ENCODE data around the gene NSG2. TPM values are rescaled to one million over a fixed set of nuclear protein-coding genes. Genes with fewer than 3 reads are reported as not detected.
A peak's percentile ranks its signal among the peaks of the same experiment; 100 is the strongest.

The NSG2 gene
- total and polyA plus RNA-seq, 8 donors = 0.75 to 4.8 (median 1.5) TPM; not detected in 3

DNA sequence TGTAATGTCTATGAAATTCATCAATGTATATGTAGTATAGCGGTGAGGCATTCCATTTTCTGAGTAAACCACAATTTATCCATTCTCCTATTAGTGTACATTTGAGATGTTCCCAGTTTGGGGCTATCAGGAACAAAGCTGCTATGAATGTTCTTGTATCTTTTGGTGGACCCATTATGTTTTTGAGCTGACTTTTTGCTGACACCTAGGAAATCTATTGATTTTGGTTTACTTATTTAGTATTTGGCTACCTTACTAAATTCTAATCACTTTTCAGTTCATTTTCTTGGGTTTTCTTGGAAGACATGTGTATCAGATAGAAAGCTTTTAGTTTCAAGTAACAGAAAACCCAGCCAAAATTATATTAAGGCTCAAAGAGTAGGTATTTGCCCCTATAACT lies 13.7 kb downstream of the NSG2 start:
- WGBS, 5 donors = 77 to 97% (median 85%) methylated on average over 1 of the region's 1 CpG
- H3K4me3 ChIP-seq = no peak overlapping the region

DNA sequence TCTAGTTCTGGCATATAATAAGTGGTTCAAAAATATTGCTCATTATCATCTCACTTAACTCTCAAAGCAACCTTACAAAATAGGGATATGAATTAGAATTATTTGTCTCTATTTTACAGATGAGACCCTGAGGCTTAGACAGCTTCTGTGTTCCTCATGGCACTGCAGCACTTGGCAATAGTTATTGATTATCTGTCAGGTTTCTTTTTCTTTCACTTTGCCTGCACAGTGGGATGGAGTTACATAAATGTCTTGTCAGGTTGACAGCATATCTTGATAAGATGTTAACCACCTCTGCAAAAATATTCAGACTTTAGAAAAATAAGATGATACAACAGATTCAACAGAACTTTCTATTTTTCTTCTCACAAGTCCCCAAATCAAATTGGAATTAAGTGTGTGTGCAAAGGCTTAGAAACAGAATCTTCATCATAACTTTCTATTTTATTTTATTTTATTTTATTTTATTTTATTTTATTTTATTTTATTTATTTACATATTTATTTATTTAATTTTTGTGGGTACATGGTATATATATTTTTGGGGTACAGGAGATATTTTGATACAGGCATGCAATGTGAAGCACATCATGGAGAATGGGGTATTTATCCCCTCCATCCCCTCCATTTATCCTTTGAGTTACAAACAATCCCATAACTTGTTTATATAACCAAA lies 17.7 kb downstream of the NSG2 start:
- Histone ChIP-seq H3K4me1 (peaks cover 0 to 4% (median 0%) of the 10 kb centered on the region in 4 donors), H3K4me3 (no peak overlapping the region), H3K27ac (no peak overlapping the region), H3K9me3 (peaks cover 0 to 7% (median 0%) of the 10 kb centered on the region in 4 donors), H3K27me3 (peaks cover 0 to 30% (median 0%) of the 10 kb centered on the region in 3 donors), H3K36me3 (no peaks in the 10 kb centered on the region)
- no peak for DNase-seq
- intact Hi-C loops (cut with DNase I; ENCODE audit: low total_unique reads) = no loop called here
- TF ChIP-seq POLR2AphosphoS5 (IDR thresholded peaks at IDR 0.05) (no peak), POLR2A (IDR thresholded peaks at IDR 0.05) (no peak), EP300 (IDR thresholded peaks at IDR 0.05) (no peak)
- TF ChIP-seq, protein P1, sequence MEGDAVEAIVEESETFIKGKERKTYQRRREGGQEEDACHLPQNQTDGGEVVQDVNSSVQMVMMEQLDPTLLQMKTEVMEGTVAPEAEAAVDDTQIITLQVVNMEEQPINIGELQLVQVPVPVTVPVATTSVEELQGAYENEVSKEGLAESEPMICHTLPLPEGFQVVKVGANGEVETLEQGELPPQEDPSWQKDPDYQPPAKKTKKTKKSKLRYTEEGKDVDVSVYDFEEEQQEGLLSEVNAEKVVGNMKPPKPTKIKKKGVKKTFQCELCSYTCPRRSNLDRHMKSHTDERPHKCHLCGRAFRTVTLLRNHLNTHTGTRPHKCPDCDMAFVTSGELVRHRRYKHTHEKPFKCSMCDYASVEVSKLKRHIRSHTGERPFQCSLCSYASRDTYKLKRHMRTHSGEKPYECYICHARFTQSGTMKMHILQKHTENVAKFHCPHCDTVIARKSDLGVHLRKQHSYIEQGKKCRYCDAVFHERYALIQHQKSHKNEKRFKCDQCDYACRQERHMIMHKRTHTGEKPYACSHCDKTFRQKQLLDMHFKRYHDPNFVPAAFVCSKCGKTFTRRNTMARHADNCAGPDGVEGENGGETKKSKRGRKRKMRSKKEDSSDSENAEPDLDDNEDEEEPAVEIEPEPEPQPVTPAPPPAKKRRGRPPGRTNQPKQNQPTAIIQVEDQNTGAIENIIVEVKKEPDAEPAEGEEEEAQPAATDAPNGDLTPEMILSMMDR (IDR thresholded peaks at IDR 0.05) = no peak

More for the DNA sequence above, 13.7 kb downstream of the NSG2 start:
- Histone ChIP-seq H3K9me3 (peaks cover 0 to 7% (median 0%) of the 10 kb centered on the region in 4 donors), H3K27ac (no peak overlapping the region), H3K27me3 (peaks cover 0 to 15% (median 0%) of the 10 kb centered on the region in 3 donors), H3K4me1 (no peaks in the 10 kb centered on the region), H3K36me3 (no peaks in the 10 kb centered on the region)
- no peak for DNase-seq
- intact Hi-C loops (cut with DNase I; ENCODE audit: low total_unique reads) = loop anchor here (10.0 kb wide), 1 partner anchor 256 kb away; no protein-coding TSS in a partner anchor
- TF ChIP-seq EP300 (IDR thresholded peaks at IDR 0.05) = no peak
- TF ChIP-seq, protein P1 (IDR thresholded peaks at IDR 0.05) = no peak
- TF ChIP-seq POLR2A (IDR thresholded peaks at IDR 0.05) = no peak
- TF ChIP-seq POLR2AphosphoS5 (IDR thresholded peaks at IDR 0.05) = no peak

DNA sequence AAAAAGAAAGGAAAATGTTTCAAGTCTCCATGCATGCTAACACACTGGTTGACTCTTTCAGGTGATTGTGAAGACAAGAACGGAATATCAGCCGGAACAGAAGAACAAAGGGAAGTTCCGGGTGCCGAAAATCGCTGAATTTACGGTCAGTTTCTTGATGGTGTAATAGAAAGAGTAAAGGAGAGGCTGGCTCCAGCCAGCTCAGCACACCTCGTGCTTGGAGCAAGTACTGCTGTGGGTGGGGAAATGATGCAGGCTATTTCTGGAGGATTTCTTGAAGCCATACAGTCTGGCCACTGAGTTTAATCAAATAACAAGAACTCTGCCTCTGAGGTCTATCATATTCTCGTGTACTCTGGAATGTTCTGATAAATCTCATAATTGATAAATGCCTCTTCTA lies 18.7 kb downstream of the NSG2 start:
- H3K4me1 ChIP-seq = peaks cover 0 to 4% (median 0%) of the 10 kb centered on the region in 4 donors
- WGBS, 5 donors = 70 to 77% (median 74%) methylated on average over 8 of the region's 8 CpGs
- H3K36me3 ChIP-seq = no peaks in the 10 kb centered on the region

DNA sequence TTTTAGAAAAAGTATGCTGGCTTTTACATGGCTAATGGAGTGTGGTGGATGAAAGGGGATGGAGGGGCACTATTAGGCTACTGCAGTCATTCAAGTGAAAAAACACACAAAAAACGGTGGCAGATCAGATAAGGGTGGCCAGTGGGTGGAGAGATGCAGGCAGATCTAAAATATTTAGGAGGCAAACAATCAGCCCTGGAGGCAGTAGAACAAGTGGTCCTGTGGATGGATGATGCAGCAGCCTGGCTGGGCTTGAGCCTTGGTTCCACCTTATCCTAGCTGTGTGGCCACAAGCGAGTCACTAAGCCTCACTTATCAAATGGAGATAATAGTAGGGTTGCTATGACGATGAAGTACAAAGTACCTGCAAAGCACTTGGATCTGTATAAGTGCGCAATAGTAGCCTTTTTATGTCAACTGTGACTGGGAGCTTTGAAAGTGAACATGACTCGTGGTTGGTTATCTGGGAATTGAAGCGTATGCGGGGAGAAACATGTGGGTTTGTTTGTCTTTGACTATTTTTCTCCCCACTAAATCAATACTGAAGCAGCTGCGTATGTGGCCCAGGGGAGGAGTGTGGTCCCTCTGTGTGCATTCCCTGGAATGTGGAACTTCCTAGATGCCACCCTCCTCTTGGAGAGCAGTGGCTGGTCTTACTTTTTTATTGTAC lies 20.2 kb downstream of the NSG2 start:
- TF ChIP-seq, protein P1 (IDR thresholded peaks at IDR 0.05) = no peak
- TF ChIP-seq POLR2A (IDR thresholded peaks at IDR 0.05) (no peak), EP300 (IDR thresholded peaks at IDR 0.05) (no peak), POLR2AphosphoS5 (IDR thresholded peaks at IDR 0.05) (no peak)
- peak; percentile 32 to 67 for DNase-seq

More for the DNA sequence above, 18.7 kb downstream of the NSG2 start:
- H3K27ac ChIP-seq = no peak overlapping the region
- intact Hi-C loops (cut with DNase I; ENCODE audit: low total_unique reads) = no loop called here
- peaks cover 0 to 30% (median 0%) of the 10 kb centered on the region in 3 donors for H3K27me3 ChIP-seq
- H3K9me3 ChIP-seq = peaks cover 0 to 7% (median 0%) of the 10 kb centered on the region in 4 donors
- H3K4me3 ChIP-seq = no peak overlapping the region
- TF ChIP-seq POLR2AphosphoS5 (IDR thresholded peaks at IDR 0.05) (no peak), EP300 (IDR thresholded peaks at IDR 0.05) (no peak), POLR2A (IDR thresholded peaks at IDR 0.05) (no peak)
- TF ChIP-seq, protein P1 (IDR thresholded peaks at IDR 0.05) = no peak
- DNase-seq = no peak

More for the DNA sequence above, 20.2 kb downstream of the NSG2 start:
- intact Hi-C loops (cut with DNase I; ENCODE audit: low total_unique reads) = no loop called here
- Histone ChIP-seq H3K4me1 (peaks cover 0 to 4% (median 0%) of the 10 kb centered on the region in 4 donors), H3K4me3 (no peak overlapping the region), H3K27me3 (peaks cover 0 to 30% (median 0%) of the 10 kb centered on the region in 3 donors), H3K27ac (no peak overlapping the region), H3K36me3 (no peaks in the 10 kb centered on the region), H3K9me3 (peaks cover 0 to 2% (median 0%) of the 10 kb centered on the region in 4 donors)
- 18 to 51% (median 24%) methylated on average over 8 of the region's 8 CpGs for WGBS, 5 donors

Data from stomach (tissue), 9 donors.